H1 (cell line): ENCODE results near the gene MYO15B. TPM values are rescaled to one million over a fixed set of nuclear protein-coding genes. Genes with fewer than 3 reads are reported as not detected.

ENCODE experiments used
- CTCF ChIA-PET: fragments of 300-600 bp; sonication (Branson Sonifier 250); formaldehyde crosslinking; loops from one replicate; lab custom pipeline; 2021; ENCODE audit not compliant: partially characterized antibody; lab: Charles Lee
- POLR2A ChIA-PET: fragments of 300-600 bp; sonication (Branson Sonifier 250); formaldehyde crosslinking; loops from one replicate; lab custom pipeline; 2021; ENCODE audit warnings: inconsistent platforms; ENCODE audit not compliant: partially characterized antibody; lab: Charles Lee
- DNase-seq, 2 experiments: peaks; one replicate each; pipeline versions ENCODE4 v3.0.0 to v3.0.0-alpha.2; 2010 to 2022; ENCODE audit warnings: low spot score in 2 of 2, low read depth in 1 of 2, mixed read lengths in 1 of 2
- FAIRE-seq: peaks from 2 replicates; lab custom pipeline; 2011; peaks lifted over from hg19 to GRCh38; lab: Jason Lieb, UNC
- H2AFZ ChIP-seq: 2 replicates; pipeline ENCODE4 v1.8.1; 2012; ENCODE audit warnings: low read length, inconsistent platforms
- H2AK5ac ChIP-seq: 2 replicates; pipeline ENCODE4 v1.6.1; 2013; ENCODE audit warnings: low read depth, low read length
- H2BK120ac ChIP-seq: replicated peaks from 2 replicates; pipeline ENCODE3; 2013; ENCODE audit warnings: low read depth, low read length, inconsistent platforms
- H2BK12ac ChIP-seq: 2 replicates; pipeline ENCODE4 v1.6.1; 2013; ENCODE audit warnings: low read depth, low read length
- H2BK15ac ChIP-seq: 2 replicates; pipeline ENCODE4 v1.6.1; 2013; ENCODE audit warnings: low read length
- H2BK20ac ChIP-seq: 2 replicates; pipeline ENCODE4 v1.6.1; 2013; ENCODE audit warnings: low read length
- H2BK5ac ChIP-seq: 2 replicates; pipeline ENCODE4 v1.6.1; 2013; ENCODE audit warnings: low read depth, low read length
- H3K14ac ChIP-seq: 2 replicates; pipeline ENCODE4 v1.6.1; 2013; ENCODE audit warnings: inconsistent platforms; ENCODE audit not compliant: insufficient read length
- H3K18ac ChIP-seq: 2 replicates; pipeline ENCODE4 v1.6.1; 2013; ENCODE audit warnings: low read length; ENCODE audit errors: extremely low read depth
- H3K23ac ChIP-seq: 2 replicates; pipeline ENCODE4 v1.6.1; 2013; ENCODE audit warnings: inconsistent platforms; ENCODE audit not compliant: insufficient read length
- H3K23me2 ChIP-seq: 2 replicates; pipeline ENCODE4 v1.6.1; 2013; ENCODE audit warnings: low read depth, low read length
- H3K27ac ChIP-seq: 2 replicates; pipeline ENCODE4 v1.6.1; 2011; ENCODE audit warnings: low read depth, low read length, inconsistent platforms
- H3K27me3 ChIP-seq, 4 experiments: replicated peaks in 1 of 4; 1 replicate in 1 of 4; 2 replicates in 3 of 4; pipeline versions ENCODE4 v1.6.1 to v1.8.1; 2011 to 2013; ENCODE audit warnings: low read length in 3 of 4, mild to moderate bottlenecking in 3 of 4, inconsistent platforms in 2 of 4, mixed read lengths in 2 of 4, moderate library complexity in 1 of 4; ENCODE audit not compliant: control insufficient read depth in 3 of 4, insufficient read depth in 3 of 4; ENCODE audit errors: extremely low read depth in 1 of 4
- H3K36me3 ChIP-seq, 4 experiments: 2 replicates each; pipeline versions ENCODE4 v1.6.1 to v1.8.1; 2011 to 2013; ENCODE audit warnings: mild to moderate bottlenecking in 4 of 4, low read length in 3 of 4, moderate library complexity in 2 of 4, control low read depth in 1 of 4, inconsistent platforms in 1 of 4; ENCODE audit not compliant: insufficient read depth in 4 of 4, control insufficient read depth in 2 of 4
- H3K4ac ChIP-seq: replicated peaks from 2 replicates; pipeline ENCODE3; 2013; ENCODE audit warnings: low read length, low read depth, mixed read lengths, inconsistent platforms; ENCODE audit not compliant: insufficient read length
- H3K4me1 ChIP-seq, 4 experiments: replicated peaks in 1 of 4; 1 replicate in 1 of 4; 2 replicates in 3 of 4; pipeline versions ENCODE4 v1.6.1 to v1.8.1; 2011 to 2013; ENCODE audit warnings: low read length in 3 of 4, inconsistent platforms in 2 of 4, mixed read lengths in 1 of 4; ENCODE audit not compliant: insufficient read depth in 4 of 4, control insufficient read depth in 3 of 4
- H3K4me2 ChIP-seq, 2 experiments: 2 replicates each; pipeline versions ENCODE4 v1.6.1 to v1.8.1; 2011 to 2013; ENCODE audit warnings: low read depth in 2 of 2, low read length in 2 of 2, control low read depth in 1 of 2, inconsistent platforms in 1 of 2, mild to moderate bottlenecking in 1 of 2; ENCODE audit not compliant: insufficient read depth in 1 of 2
- H3K4me3 ChIP-seq, 4 experiments: fragments of 200-600, 300-600 bp in 1 of 4; sonication (generic), shearing (Covaris generic), sonication (Bioruptor Twin) in 1 of 4; 2 replicates each; pipeline versions ENCODE4 v1.5.1 to v1.8.1; 2011 to 2016; ENCODE audit warnings: low read length in 4 of 4, low read depth in 3 of 4, control low read depth in 2 of 4, inconsistent platforms in 2 of 4, mild to moderate bottlenecking in 2 of 4, mixed read lengths in 1 of 4, moderate library complexity in 1 of 4; ENCODE audit not compliant: insufficient read depth in 2 of 4; ENCODE audit errors: extremely low read depth in 1 of 4
- H3K56ac ChIP-seq: replicated peaks from 2 replicates; pipeline ENCODE3; 2013; ENCODE audit warnings: low read depth, mild to moderate bottlenecking, mixed read lengths, low read length, inconsistent platforms; ENCODE audit not compliant: insufficient read length
- H3K79me1 ChIP-seq: 2 replicates; pipeline ENCODE4 v1.6.1; 2013; ENCODE audit warnings: low read depth, low read length, control low read depth
- H3K79me2 ChIP-seq, 2 experiments: 2 replicates each; pipeline versions ENCODE4 v1.6.1 to v1.8.1; 2012 to 2013; ENCODE audit warnings: low read length in 2 of 2, mild to moderate bottlenecking in 2 of 2, inconsistent platforms in 1 of 2; ENCODE audit not compliant: insufficient read depth in 2 of 2, control insufficient read depth in 1 of 2
- H3K9ac ChIP-seq, 4 experiments: replicated peaks in 1 of 4; 1 replicate in 1 of 4; 2 replicates in 3 of 4; pipeline versions ENCODE4 v1.6.1 to v1.8.1; 2011 to 2013; ENCODE audit warnings: low read depth in 3 of 4, low read length in 3 of 4, control low read depth in 2 of 4, mild to moderate bottlenecking in 2 of 4, moderate library complexity in 2 of 4, inconsistent platforms in 1 of 4; ENCODE audit errors: extremely low read depth in 1 of 4
- H3K9me3 ChIP-seq, 2 experiments: 2 replicates each; pipeline versions ENCODE4 v1.6.1 to v1.8.1; 2012 to 2013; ENCODE audit warnings: mild to moderate bottlenecking in 2 of 2, moderate library complexity in 2 of 2, control low read depth in 1 of 2, inconsistent platforms in 1 of 2, low read depth in 1 of 2, low read length in 1 of 2, mixed read lengths in 1 of 2; ENCODE audit not compliant: insufficient read depth in 2 of 2
- H4K20me1 ChIP-seq, 2 experiments: replicated peaks in 1 of 2; 2 replicates each; pipeline versions ENCODE3 to v1.8.1; 2011 to 2013; ENCODE audit warnings: inconsistent platforms in 2 of 2, low read length in 2 of 2, mild to moderate bottlenecking in 1 of 2; ENCODE audit not compliant: insufficient read depth in 2 of 2, control insufficient read depth in 1 of 2
- H4K5ac ChIP-seq: 2 replicates; pipeline ENCODE4 v1.6.1; 2013; ENCODE audit warnings: low read length, low read depth, mixed read lengths, inconsistent platforms; ENCODE audit not compliant: insufficient read length
- H4K8ac ChIP-seq: 2 replicates; pipeline ENCODE4 v1.8.0; 2013; ENCODE audit warnings: mild to moderate bottlenecking, moderate library complexity, low read length, inconsistent platforms; ENCODE audit not compliant: insufficient read depth; ENCODE audit errors: extremely low read depth
- H4K91ac ChIP-seq: replicated peaks from 2 replicates; pipeline ENCODE3; 2013; ENCODE audit warnings: low read length, mixed read lengths, inconsistent platforms; ENCODE audit not compliant: insufficient read length
- BRCA1 ChIP-seq: IDR thresholded peaks from 2 replicates; pipeline ENCODE4 v1.6.1; 2012; ENCODE audit warnings: low read depth, low read length, improper control_type of control experiment
- CHD2 ChIP-seq: IDR thresholded peaks from 2 replicates; pipeline ENCODE4 v1.6.1; 2012; ENCODE audit warnings: low read length, improper control_type of control experiment
- EP300 ChIP-seq, 2 experiments: IDR thresholded peaks; 1 replicate in 1 of 2; 2 replicates in 1 of 2; pipeline ENCODE4 v1.6.1; 2011 to 2012; ENCODE audit warnings: low read depth in 2 of 2, low read length in 2 of 2, mild to moderate bottlenecking in 2 of 2, borderline replicate concordance in 1 of 2, inconsistent platforms in 1 of 2, moderate library complexity in 1 of 2
- FOSL1 ChIP-seq: IDR thresholded peaks from 2 replicates; pipeline ENCODE4 v1.6.1; 2011; ENCODE audit warnings: mild to moderate bottlenecking, low read depth, low read length, moderate library complexity; ENCODE audit not compliant: insufficient read depth
- GABPA ChIP-seq: IDR thresholded peaks from 2 replicates; pipeline ENCODE4 v1.6.1; 2011; ENCODE audit warnings: mild to moderate bottlenecking, low read length, moderate library complexity, borderline replicate concordance; ENCODE audit not compliant: insufficient read depth
- GTF2F1 ChIP-seq: IDR thresholded peaks from 2 replicates; pipeline ENCODE4 v1.6.1; 2012; ENCODE audit warnings: low read depth, low read length, improper control_type of control experiment, borderline replicate concordance
- HDAC2 ChIP-seq, 2 experiments: fragments of 300-600 bp in 1 of 2; sonication (generic) in 1 of 2; IDR thresholded peaks; 2 replicates each; pipeline ENCODE4 v1.6.1; 2011 to 2012; ENCODE audit warnings: low read depth in 2 of 2, low read length in 2 of 2, mild to moderate bottlenecking in 2 of 2, moderate library complexity in 2 of 2, borderline replicate concordance in 1 of 2, inconsistent platforms in 1 of 2
- NANOG ChIP-seq: IDR thresholded peaks from 2 replicates; pipeline ENCODE4 v1.6.1; 2011; ENCODE audit warnings: low read length, low read depth, mild to moderate bottlenecking, inconsistent platforms; ENCODE audit not compliant: insufficient read depth, poor library complexity, severe bottlenecking
- NRF1 ChIP-seq: IDR thresholded peaks from 2 replicates; pipeline ENCODE4 v1.6.1; 2011; ENCODE audit warnings: mild to moderate bottlenecking, low read depth, low read length, improper control_type of control experiment
- POU5F1 ChIP-seq: IDR thresholded peaks from 2 replicates; pipeline ENCODE4 v1.6.1; 2011; ENCODE audit warnings: low read depth, mild to moderate bottlenecking, low read length, moderate library complexity
- RBBP5 ChIP-seq: IDR thresholded peaks from 2 replicates; pipeline ENCODE4 v1.7.1; 2012; ENCODE audit warnings: low read depth, mild to moderate bottlenecking, inconsistent platforms, low read length, moderate library complexity, borderline replicate concordance
- TAF1 ChIP-seq: IDR thresholded peaks from 2 replicates; pipeline ENCODE4 v1.6.1; 2011; ENCODE audit warnings: mild to moderate bottlenecking, low read depth, low read length
- YY1 ChIP-seq: IDR thresholded peaks from 2 replicates; pipeline ENCODE4 v1.6.1; 2011; ENCODE audit warnings: low read depth, mild to moderate bottlenecking, low read length
- WGBS, 2 experiments: shearing (Covaris generic) in 1 of 2; methylation state at CpG; one replicate each; pipeline versions ENCODE4 v1.1.6 to v1.1.7; 2013 to 2015; ENCODE audit warnings: low lambda C conversion rate in 2 of 2, mixed read lengths in 2 of 2, inconsistent platforms in 1 of 2, low coverage in 1 of 2, missing lambda C conversion rate in 1 of 2; ENCODE audit not compliant: insufficient replicate concordance in 2 of 2, insufficient coverage in 1 of 2, insufficient read length in 1 of 2; ENCODE audit errors: extremely low coverage in 1 of 2, missing lambda C conversion rate in 1 of 2; 5-methylcytosine and 5-hydroxymethylcytosine counted together
- polyA plus RNA-seq, 7 experiments: library from polyadenylated mRNA; depleted of rRNA in 3 of 7; stranded (reverse) in 5 of 7; unstranded in 2 of 7; fragments of >200 nt in 5 of 7; fragments of 200-250 nt in 2 of 7; gene quantifications; 1 replicate in 5 of 7; 2 replicates in 1 of 7; 4 replicates in 1 of 7; pipeline versions ENCODE4 v1.2.1 to v1.2.3, GENCODE V29; 2011 to 2013; ENCODE audit warnings: missing spikeins in 2 of 7, mixed read lengths in 2 of 7
- total RNA-seq: library from RNA; stranded (reverse); fragmentation: NEBNext Ultra II Directional; extraction: Animal tissue kit (Norgen Biotek cat#: 25700); gene quantifications from 2 replicates; pipeline ENCODE4 v1.2.1, GENCODE V29; 2021

The MYO15B gene
- total and polyA plus RNA-seq, 2 of the 8 experiments (the other 6 are each of a cell fraction or from before 2014, with no cell fraction given): 7.1 to 11.2 TPM

DNA sequence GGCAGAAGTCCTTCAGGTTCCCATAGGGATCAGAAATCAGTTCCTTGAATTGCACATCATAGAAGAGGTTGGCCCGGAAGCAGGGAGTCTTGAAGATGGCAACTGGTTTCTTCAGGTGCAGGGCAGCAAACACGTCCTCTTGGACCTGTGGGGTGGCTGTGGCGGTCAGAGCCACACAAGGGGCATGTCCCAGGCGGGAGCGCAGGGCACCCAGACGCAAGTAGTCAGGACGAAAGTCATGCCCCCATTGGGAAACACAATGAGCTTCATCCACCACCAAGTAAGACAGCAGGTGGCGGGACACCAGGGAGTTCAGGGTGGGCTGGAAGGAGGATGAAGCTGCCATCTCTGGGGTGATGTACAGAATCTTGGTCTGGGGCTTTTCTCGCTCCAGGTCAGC, 74.9 kb downstream of the MYO15B start:
- FAIRE-seq: no peak
- H3K36me3 ChIP-seq: peaks cover 4 to 25% (median 15%) of the 10 kb centered on the region in 4 experiments; a peak in 6 of 8 replicates
- H4K8ac ChIP-seq: no peak overlapping the region
- H3K23ac ChIP-seq: no peak overlapping the region
- no peak overlapping the region for H2BK120ac ChIP-seq
- 91% methylated on average over 9 of the region's 9 CpGs; no CpG with 5 or more reads in 1 of the 2 experiments for WGBS, 2 experiments
- H2BK5ac ChIP-seq: no peak overlapping the region
- H3K18ac ChIP-seq: no peak overlapping the region
- H3K14ac ChIP-seq: no peak overlapping the region
- no peaks in the 10 kb centered on the region for H3K79me1 ChIP-seq
- no peak overlapping the region for H2BK12ac ChIP-seq
- ChIA-PET POLR2A (interaction anchor here (0.6 to 1.6 kb wide), 7 partner anchors 10 to 456 kb away, joined by 3 to 4 read pairs (median 3); a partner anchor contains a TSS), CTCF (interaction anchor here (2.0 to 51.0 kb wide), 4 partner anchors 9 to 87 kb away, joined by 13 to 2200 read pairs (median 92); partner anchors contain the start of gene SMIM5)
- H3K4me2 ChIP-seq: no peak overlapping the region
- peaks cover 2 to 16% of the 10 kb centered on the region in 2 experiments; a peak in 3 of 4 replicates for H3K79me2 ChIP-seq
- H4K20me1 ChIP-seq: peaks cover 0 to 4% of the 10 kb centered on the region in 2 experiments
- DNase-seq: no peak
- H3K9me3 ChIP-seq: no peaks in the 10 kb centered on the region
- no peak overlapping the region for H3K4me3 ChIP-seq
- no peak overlapping the region for H4K91ac ChIP-seq
- H2AFZ ChIP-seq: no peak overlapping the region
- H3K23me2 ChIP-seq: peaks cover 2% of the 10 kb centered on the region; the same call in 1 of the 2 replicates
- H3K4me1 ChIP-seq: peaks cover 0 to 6% (median 2%) of the 10 kb centered on the region in 4 experiments; a peak in 2 of 7 replicates
- H3K27ac ChIP-seq: no peak overlapping the region
- H2AK5ac ChIP-seq: no peak overlapping the region
- H2BK20ac ChIP-seq: no peak overlapping the region
- no peak overlapping the region for H4K5ac ChIP-seq
- no peak overlapping the region for H2BK15ac ChIP-seq
- H3K4ac ChIP-seq: no peak overlapping the region
- H3K27me3 ChIP-seq: no peaks in the 10 kb centered on the region
- H3K9ac ChIP-seq: no peak overlapping the region
- H3K56ac ChIP-seq: no peak overlapping the region
- TF ChIP-seq BRCA1 (no peak), NRF1 (no peak), HDAC2 (IDR thresholded peaks at IDR 0.05; ENCODE audit: borderline replicate concordance in 1 of 2, low read depth in 2 of 2, low read length in 2 of 2) (no peak), EP300 (IDR thresholded peaks at IDR 0.05; ENCODE audit: borderline replicate concordance in 1 of 2, low read depth in 2 of 2, low read length in 2 of 2) (no peak), GTF2F1 (no peak), CHD2 (no peak), RBBP5 (no peak), FOSL1 (no peak), GABPA (no peak), NANOG (no peak), POU5F1 (no peak), TAF1 (no peak), YY1 (no peak)
